Astrocyte of the cerebellum (primary cell): Measurements from ENCODE around the gene ANKRD9.
A peak's percentile ranks its signal among the peaks of the same experiment; 100 is the strongest.

ENCODE experiments used
- DNase-seq: peaks from one replicate; pipeline ENCODE4 v3.0.0-alpha.2; 2011; ENCODE audit warnings: low read depth
- H3K4me3 ChIP-seq: 2 replicates; pipeline ENCODE4 v1.5.1; 2011; ENCODE audit warnings: mild to moderate bottlenecking, low read depth, low read length, moderate library complexity
- in situ Hi-C: cut with HindIII; loops from 2 replicates; pipeline ENCODE4 v1.10.0; 2017; ENCODE audit warnings: low sequenced_read_pairs
- TF ChIP-seq, protein P1 (sequence below): IDR thresholded peaks from 2 replicates; pipeline ENCODE4 v1.5.1; 2012; ENCODE audit warnings: low read length, low read depth, moderate library complexity, mild to moderate bottlenecking; ENCODE audit errors: missing control alignments

Gene ANKRD9

DNA sequence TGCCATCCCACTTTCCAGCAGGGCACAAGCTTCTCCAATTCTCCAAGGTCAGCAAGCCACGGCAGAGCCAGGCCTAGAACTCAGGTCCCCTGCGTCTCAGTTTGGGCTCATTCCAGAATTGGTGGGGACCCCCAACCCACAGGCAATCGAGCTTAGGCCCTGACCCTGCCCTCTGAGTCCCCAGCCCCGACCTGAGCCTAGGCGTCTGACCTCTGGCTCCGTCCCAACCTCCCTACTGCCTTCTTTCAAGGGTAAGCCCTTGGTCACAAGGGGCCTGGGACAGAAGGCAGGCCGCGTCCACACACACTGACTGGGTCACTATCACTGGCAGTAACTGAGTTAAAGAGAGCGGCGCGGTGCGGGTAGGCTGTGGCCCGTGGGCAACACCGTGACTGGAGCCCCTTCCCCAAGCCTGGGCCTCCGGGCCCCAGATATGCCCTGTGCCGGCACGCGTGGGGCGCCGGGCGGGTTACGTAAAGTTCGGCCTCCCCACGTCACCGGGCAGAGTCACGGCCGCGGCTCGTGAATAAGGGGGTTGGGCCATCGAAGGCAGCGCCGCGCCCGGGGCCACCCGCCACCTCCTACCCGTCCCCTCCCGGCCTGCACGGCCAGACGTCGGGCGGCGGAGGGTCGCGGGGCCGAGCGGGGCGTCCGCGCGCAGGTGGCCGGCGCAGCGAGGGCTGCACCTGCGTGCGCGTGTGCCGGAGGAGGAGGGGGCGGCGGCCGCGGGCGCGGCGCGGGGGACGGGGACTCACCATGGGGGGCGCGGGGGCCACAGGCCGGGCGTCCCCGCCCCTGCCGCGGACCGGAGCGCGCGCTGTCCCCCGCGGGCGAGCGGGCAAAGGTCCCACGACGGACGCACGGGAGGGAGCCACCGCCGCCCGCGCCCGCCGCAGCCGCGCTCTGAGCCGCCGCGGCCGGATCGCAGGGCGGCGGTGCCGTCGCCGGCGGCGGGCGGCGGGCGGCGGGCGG, 516 bp downstream of the ANKRD9 start:
- in situ Hi-C loops, result loop anchor here (5.0 kb wide), 1 partner anchor 62 kb away; no protein-coding TSS in a partner anchor
- TF ChIP-seq, protein P1, sequence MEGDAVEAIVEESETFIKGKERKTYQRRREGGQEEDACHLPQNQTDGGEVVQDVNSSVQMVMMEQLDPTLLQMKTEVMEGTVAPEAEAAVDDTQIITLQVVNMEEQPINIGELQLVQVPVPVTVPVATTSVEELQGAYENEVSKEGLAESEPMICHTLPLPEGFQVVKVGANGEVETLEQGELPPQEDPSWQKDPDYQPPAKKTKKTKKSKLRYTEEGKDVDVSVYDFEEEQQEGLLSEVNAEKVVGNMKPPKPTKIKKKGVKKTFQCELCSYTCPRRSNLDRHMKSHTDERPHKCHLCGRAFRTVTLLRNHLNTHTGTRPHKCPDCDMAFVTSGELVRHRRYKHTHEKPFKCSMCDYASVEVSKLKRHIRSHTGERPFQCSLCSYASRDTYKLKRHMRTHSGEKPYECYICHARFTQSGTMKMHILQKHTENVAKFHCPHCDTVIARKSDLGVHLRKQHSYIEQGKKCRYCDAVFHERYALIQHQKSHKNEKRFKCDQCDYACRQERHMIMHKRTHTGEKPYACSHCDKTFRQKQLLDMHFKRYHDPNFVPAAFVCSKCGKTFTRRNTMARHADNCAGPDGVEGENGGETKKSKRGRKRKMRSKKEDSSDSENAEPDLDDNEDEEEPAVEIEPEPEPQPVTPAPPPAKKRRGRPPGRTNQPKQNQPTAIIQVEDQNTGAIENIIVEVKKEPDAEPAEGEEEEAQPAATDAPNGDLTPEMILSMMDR, result no peak
- peak overlapping the region; percentile 52 for H3K4me3 ChIP-seq
- DNase-seq, result no peak

DNA sequence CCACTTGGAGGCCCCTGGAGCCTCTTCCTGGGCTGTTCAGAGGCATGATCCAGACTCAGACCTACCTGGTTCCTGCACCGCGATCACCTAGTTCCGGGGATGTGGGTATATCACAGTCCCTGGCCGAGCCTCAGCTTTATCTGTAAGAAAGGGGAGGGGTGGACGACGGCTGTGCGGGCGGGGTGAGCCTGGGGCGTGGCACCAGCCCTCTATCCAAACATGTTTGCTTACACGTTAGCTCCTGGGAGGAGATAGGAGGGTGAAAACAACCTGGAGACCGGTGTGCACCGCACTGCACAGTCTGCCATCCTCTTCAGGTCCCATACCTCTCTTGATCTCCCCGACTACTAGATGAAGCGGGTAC, 1.2 kb downstream of the ANKRD9 start:
- peak overlapping the region; percentile 52 for H3K4me3 ChIP-seq
- DNase-seq, result no peak
- TF ChIP-seq, protein P1, result no peak
- in situ Hi-C loops, result loop anchor here (5.0 kb wide), 1 partner anchor 61 kb away; no protein-coding TSS in a partner anchor

DNA sequence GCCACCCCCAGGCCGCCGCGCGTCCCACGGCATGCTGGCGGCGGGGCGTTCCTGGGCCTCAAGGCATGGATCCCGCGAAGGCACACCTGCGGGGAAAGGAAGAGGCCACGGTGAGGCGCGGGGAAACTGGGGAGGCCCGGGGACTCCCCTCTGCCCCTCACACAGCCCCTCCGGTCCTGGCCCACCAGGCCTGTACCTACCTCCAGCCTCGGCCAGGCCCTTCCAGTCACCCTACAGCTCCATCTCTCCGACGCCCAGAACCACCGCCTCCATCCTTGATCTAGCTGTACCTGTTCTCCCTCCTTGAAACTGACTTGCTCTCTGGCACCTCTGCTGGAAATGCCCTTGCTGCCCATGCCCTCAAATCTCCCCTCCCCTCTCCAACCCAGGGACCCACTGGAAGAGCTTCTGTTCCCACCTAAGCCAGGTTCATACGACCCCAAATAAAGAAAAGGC, 1.7 kb downstream of the ANKRD9 start:
- no peak for DNase-seq
- H3K4me3 ChIP-seq, result no peak overlapping the region
- in situ Hi-C loops, result loop anchor here (5.0 kb wide), 1 partner anchor 61 kb away; no protein-coding TSS in a partner anchor
- TF ChIP-seq, protein P1, result peak; percentile 22

DNA sequence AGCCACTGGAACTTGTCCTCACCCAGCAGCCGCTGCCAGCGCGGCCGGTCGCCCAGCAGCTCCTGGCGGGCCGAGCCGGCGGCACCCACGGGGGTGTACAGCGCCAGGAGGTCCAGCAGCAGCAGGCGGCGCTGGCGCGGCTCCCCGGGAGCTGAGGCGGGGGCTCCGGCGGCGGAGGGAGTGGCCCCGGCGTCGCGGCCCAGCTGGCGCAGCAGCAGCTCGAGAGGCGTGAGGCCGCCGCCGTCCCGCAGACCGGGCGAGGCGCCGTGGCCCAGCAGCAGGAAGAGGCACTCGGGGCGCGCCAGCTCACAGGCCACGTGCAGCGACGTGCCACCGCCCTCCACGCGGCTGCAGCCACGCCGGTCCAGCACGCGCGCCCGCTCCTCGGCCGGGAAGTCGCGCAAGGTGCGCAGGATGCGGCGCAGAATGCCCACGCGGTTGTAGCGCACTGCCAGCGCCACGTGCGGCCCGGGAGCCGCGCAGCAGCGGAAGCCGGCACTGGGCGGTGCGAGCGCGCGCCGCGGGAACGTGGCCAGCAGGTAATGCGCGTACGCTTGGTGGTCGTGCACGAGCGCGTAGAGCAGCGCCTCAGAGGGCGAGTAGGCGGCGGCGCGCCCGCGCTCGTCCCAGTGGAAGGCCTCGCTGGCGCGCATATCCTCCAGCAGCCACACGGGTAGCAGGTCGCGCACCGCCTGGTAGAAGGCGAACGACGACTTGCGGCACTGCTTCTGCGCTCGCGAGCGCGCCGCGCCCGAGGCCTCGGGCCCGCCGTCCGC, 2.3 kb downstream of the ANKRD9 start:
- no peak for DNase-seq
- TF ChIP-seq, protein P1, result no peak
- in situ Hi-C loops, result loop anchor here (5.0 kb wide), 1 partner anchor 60 kb away; no protein-coding TSS in a partner anchor
- no peak overlapping the region for H3K4me3 ChIP-seq

DNA sequence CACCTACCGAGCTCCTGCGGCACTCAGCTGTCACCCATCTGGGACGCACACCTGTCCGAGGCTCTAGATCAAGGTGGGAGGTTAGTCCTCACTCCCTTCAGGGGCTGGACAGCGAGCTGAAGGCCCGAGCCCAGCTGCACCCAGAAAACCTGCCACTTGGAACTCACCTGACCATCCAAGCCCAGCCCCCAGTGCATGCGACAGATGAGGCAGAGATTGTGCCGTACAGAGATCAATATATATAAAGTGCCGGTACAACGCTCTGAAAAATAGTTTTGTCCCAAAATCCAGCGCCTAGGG, 3.0 kb downstream of the ANKRD9 start:
- TF ChIP-seq, protein P1, result no peak
- DNase-seq, result no peak
- in situ Hi-C loops, result loop anchor here (5.0 kb wide), 1 partner anchor 59 kb away; no protein-coding TSS in a partner anchor
- H3K4me3 ChIP-seq, result no peak overlapping the region
